ENCODE results near the gene SYNDIG1.

The SYNDIG1 gene

GRCh38 chr20:24708411-24709295 is 239.2 kb downstream of the SYNDIG1 start:
- no peak overlapping the region for H3K4me3 ChIP-seq (ENCODE audit: low read depth, low read length)
- no peak for TF ChIP-seq CTCF (IDR thresholded peaks at IDR 0.05; ENCODE audit: low read depth, low read length, missing control alignments)
- no peak for DNase-seq (ENCODE audit: low read depth)
